ENCODE measurements around the gene PPP1R3C.

Gene PPP1R3C

DNA sequence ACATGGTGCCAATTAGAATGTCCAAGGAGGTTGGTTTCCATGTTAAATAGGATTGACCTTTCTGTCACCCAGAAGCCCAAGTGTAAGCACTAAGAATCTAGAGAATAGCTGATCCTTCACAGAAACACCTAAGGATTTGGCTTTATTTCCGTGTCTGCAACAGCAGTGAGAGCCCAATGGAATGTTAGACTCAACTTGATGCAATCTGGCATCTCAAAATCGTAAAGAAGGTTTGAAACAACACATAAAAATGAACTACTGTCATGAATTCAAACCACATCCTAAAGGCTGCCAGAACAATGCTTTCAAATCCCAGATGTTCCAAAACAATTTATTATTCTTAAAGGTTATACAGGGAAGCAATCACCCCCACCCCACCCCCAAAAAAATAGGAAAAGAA lies 18.6 kb downstream of the PPP1R3C start:
- H3K27ac ChIP-seq: no peak overlapping the region
- H3K27me3 ChIP-seq: no peaks in the 10 kb centered on the region
- H3K36me3 ChIP-seq: no peaks in the 10 kb centered on the region
- H3K9me3 ChIP-seq: no peaks in the 10 kb centered on the region
- TF ChIP-seq Cebpa-rat (IDR thresholded peaks at IDR 0.05): no peak
- H3K4me1 ChIP-seq: peaks cover 3% of the 10 kb centered on the region
- H3K9ac ChIP-seq: no peak overlapping the region
- no peak overlapping the region for H3K4me3 ChIP-seq
- no peak overlapping the region for H3K4me2 ChIP-seq
- no peaks in the 10 kb centered on the region for H4K20me1 ChIP-seq

- Histone ChIP-seq H4K20me1 (no peaks in the 10 kb centered on the region), H3K4me3 (no peak overlapping the region), H3K4me1 (peaks cover 9% of the 10 kb centered on the region), H3K4me2 (no peak overlapping the region), H3K9me3 (no peaks in the 10 kb centered on the region), H3K27me3 (no peaks in the 10 kb centered on the region), H3K9ac (no peak overlapping the region), H3K27ac (no peak overlapping the region), H3K36me3 (no peaks in the 10 kb centered on the region)
- no peak for TF ChIP-seq Cebpa-rat (IDR thresholded peaks at IDR 0.05)
Measured at GRCh38 chr10:91613411-91614187, 19.3 kb downstream of the PPP1R3C start.

- H3K4me3 ChIP-seq: no peak overlapping the region
Measured at GRCh38 chr10:91610919-91611318, 22.0 kb downstream of the PPP1R3C start.

DNA sequence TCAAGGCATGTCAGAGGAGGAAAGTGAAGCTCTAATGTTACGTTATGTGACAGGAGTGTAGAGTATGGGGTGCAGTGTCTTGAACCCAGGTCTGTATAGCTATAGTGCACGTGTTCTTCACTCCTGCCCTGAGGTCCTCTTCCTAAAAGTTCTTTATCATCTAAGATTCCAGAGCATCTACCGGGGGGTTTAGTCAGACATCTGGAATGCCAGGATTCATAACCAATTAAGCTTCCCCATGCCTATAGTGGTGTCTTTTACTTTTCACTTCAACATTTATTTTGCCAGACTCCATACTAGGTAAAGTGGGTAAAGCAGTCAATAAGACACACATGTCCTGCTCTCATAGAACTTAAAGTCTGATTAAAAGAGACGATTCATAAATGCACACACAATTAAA lies 22.4 kb downstream of the PPP1R3C start:
- peaks cover 10% of the 10 kb centered on the region for H3K9me3 ChIP-seq
- H3K9ac ChIP-seq: no peak overlapping the region
- H3K27me3 ChIP-seq: no peaks in the 10 kb centered on the region
- H3K36me3 ChIP-seq: no peaks in the 10 kb centered on the region
- H4K20me1 ChIP-seq: no peaks in the 10 kb centered on the region
- no peak overlapping the region for H3K4me2 ChIP-seq
- H3K4me1 ChIP-seq: peaks cover 14% of the 10 kb centered on the region
- no peak overlapping the region for H3K27ac ChIP-seq
- TF ChIP-seq Cebpa-rat (IDR thresholded peaks at IDR 0.05): no peak
- H3K4me3 ChIP-seq: no peak overlapping the region

More at GRCh38 chr10:91610919-91611318, 22.0 kb downstream of the PPP1R3C start:
- Histone ChIP-seq H3K27me3 (no peaks in the 10 kb centered on the region), H3K36me3 (no peaks in the 10 kb centered on the region), H3K27ac (no peak overlapping the region), H3K4me2 (no peak overlapping the region), H4K20me1 (no peaks in the 10 kb centered on the region), H3K9ac (no peak overlapping the region), H3K9me3 (peaks cover 5% of the 10 kb centered on the region), H3K4me1 (peaks cover 14% of the 10 kb centered on the region)
- no peak for TF ChIP-seq Cebpa-rat (IDR thresholded peaks at IDR 0.05)

DNA sequence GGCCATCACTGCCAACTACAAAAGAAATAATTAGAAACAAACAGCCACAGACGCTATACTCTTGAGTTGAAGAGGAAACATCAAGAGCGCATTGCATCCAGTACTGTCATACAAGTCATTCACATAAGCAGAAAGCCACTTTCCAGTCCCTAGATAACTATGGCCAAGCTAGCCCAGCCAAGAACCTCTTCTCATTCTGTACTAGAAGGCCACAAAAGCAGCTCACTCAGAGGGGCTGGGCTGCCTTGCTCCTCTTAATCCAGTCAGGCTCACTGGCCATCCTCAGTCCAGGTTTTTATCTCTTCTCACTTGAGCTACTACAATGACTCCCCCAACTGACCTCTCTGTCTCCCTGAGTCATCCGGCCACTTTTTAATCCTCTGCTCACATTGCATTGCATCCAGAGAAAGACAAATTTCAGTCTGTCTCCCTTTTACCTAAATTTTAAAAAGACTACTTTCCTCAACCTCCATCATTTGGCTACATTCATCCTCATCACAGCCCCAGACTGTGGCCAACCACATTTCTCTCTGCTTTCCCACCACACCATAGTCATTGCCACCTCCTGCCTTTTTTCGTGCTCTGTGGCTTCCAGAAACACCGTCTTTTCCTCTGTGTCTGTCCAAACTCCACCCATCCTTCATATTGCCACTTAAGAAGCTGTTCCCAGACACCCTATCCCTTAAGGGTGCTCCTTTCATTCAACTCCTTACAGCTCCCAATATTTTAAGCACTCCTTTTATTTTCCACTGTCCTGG lies 25.0 kb downstream of the PPP1R3C start:
- H3K27me3 ChIP-seq: no peaks in the 10 kb centered on the region
- TF ChIP-seq Cebpa-rat (IDR thresholded peaks at IDR 0.05): no peak
- H3K4me1 ChIP-seq: peaks cover 14% of the 10 kb centered on the region
- H3K9ac ChIP-seq: no peak overlapping the region
- H4K20me1 ChIP-seq: no peaks in the 10 kb centered on the region
- no peak overlapping the region for H3K4me3 ChIP-seq
- no peak overlapping the region for H3K4me2 ChIP-seq
- no peaks in the 10 kb centered on the region for H3K36me3 ChIP-seq
- H3K9me3 ChIP-seq: peaks cover 17% of the 10 kb centered on the region
- no peak overlapping the region for H3K27ac ChIP-seq

- H3K27ac ChIP-seq: no peak overlapping the region
- no peak overlapping the region for H3K9ac ChIP-seq
- peaks cover 17% of the 10 kb centered on the region for H3K9me3 ChIP-seq
Measured at GRCh38 chr10:91605968-91606367, 26.9 kb downstream of the PPP1R3C start.

GRCh38 chr10:91604553-91605534 lies 28.0 kb downstream of the PPP1R3C start:
- H4K20me1 ChIP-seq: no peaks in the 10 kb centered on the region
- H3K4me3 ChIP-seq: no peak overlapping the region
- H3K9ac ChIP-seq: no peak overlapping the region
- no peak for TF ChIP-seq Cebpa-rat (IDR thresholded peaks at IDR 0.05)
- H3K4me2 ChIP-seq: no peak overlapping the region
- H3K36me3 ChIP-seq: no peaks in the 10 kb centered on the region
- H3K9me3 ChIP-seq: peaks cover 17% of the 10 kb centered on the region
- no peaks in the 10 kb centered on the region for H3K27me3 ChIP-seq
- peaks cover 14% of the 10 kb centered on the region for H3K4me1 ChIP-seq
- no peak overlapping the region for H3K27ac ChIP-seq

More at GRCh38 chr10:91605968-91606367, 26.9 kb downstream of the PPP1R3C start:
- Histone ChIP-seq H3K4me3 (no peak overlapping the region), H3K36me3 (no peaks in the 10 kb centered on the region), H3K4me2 (no peak overlapping the region), H4K20me1 (no peaks in the 10 kb centered on the region), H3K4me1 (peaks cover 14% of the 10 kb centered on the region), H3K27me3 (no peaks in the 10 kb centered on the region)
- TF ChIP-seq Cebpa-rat (IDR thresholded peaks at IDR 0.05): no peak

- Histone ChIP-seq H3K9me3 (peaks cover 17% of the 10 kb centered on the region), H3K36me3 (no peaks in the 10 kb centered on the region), H3K4me3 (no peak overlapping the region), H3K27ac (no peak overlapping the region), H3K4me2 (no peak overlapping the region), H4K20me1 (no peaks in the 10 kb centered on the region), H3K27me3 (no peaks in the 10 kb centered on the region), H3K4me1 (peaks cover 8% of the 10 kb centered on the region), H3K9ac (no peak overlapping the region)
- TF ChIP-seq Cebpa-rat (IDR thresholded peaks at IDR 0.05): no peak
Measured at GRCh38 chr10:91603931-91604331, 28.9 kb downstream of the PPP1R3C start.

DNA sequence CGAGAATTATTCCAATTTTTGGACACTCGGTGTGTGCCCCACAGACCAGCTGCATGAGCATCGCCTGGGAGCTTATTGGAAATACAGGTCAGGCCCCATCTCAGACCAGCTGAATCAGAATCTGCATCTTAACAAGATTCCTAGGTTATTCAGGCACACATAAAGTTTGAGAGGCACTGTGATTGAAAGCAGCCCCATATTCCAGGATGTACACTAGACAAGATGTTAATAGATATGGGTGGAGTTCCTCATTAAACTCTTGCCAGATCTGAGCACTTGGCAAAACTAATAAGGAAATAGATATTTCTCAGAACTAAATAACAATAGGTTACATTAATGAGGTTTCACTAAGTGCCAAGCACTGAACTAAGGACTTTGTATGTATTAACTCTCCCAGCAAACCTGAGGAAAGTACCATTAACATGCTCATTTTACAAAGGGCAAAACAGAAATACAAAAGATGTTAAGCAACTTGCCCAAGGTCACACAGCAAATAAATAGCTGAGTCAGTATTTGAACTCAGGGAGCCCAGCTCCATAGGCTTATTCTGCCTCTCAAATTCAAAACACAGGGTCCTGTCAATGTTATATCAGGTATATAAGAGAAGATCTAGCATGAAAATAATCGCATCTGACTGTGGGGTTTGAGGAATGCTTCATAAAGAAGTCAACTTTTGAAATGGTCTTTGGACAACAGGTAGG lies 29.9 kb downstream of the PPP1R3C start:
- H3K4me3 ChIP-seq: no peak overlapping the region
- no peak overlapping the region for H3K9ac ChIP-seq
- H4K20me1 ChIP-seq: no peaks in the 10 kb centered on the region
- H3K36me3 ChIP-seq: no peaks in the 10 kb centered on the region
- H3K27ac ChIP-seq: no peak overlapping the region
- H3K4me1 ChIP-seq: no peaks in the 10 kb centered on the region
- peaks cover 17% of the 10 kb centered on the region for H3K9me3 ChIP-seq
- no peak for TF ChIP-seq Cebpa-rat (IDR thresholded peaks at IDR 0.05)
- H3K27me3 ChIP-seq: no peaks in the 10 kb centered on the region
- H3K4me2 ChIP-seq: no peak overlapping the region

Measured in BLaER1 (cell line).